SKM-1 (cell line): Measurements from ENCODE around the gene CIAPIN1.
"Not testable (repeated sequence)": the region's sequence is repeated elsewhere in the genome, so short reads cannot be mapped to it uniquely, and the experiment has no call there.

Experiments
- DNase-seq: peaks from one replicate; lab custom pipeline; 2025; ENCODE audit not compliant: unreplicated experiment; lab: John Stamatoyannopoulos, UW

CIAPIN1 gene

DNA sequence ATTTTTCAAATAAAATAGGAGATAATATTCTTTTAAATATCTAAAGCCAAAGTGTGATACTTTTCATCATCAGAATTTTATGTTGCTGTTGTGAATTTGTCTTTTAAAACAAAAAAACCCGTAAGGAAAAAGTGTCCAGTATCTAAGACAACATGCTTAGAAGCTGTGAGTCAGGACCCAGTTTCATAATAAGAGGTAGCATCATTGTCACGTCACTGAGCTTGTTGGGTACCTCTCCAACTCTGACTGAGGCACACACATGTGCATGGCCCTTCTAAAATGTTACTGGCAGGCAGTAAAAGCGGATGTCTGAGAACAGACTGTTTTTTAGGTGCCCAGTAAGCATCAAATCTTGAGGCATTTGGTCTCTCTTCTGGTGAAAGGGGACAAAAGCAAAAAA lies 2.5 kb downstream of the CIAPIN1 start:
- DNase-seq, result no peak

DNA sequence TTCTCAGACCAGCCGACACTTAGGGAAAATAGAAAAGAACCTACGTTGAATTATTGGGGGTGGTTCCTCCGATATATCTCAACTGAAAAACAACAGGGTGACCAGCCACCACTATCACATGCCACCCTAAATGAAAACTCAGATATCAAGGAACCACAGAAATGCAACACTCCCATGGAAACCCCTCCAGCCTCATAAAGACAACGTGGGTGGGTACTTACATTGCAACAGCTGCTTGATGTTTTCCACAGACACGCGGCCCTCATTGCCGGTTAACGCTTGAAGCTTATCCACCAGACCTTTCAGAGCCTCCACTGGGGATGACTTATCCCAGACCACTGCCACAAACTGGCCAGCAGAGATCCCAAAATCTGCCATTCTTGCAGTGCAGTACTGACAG lies 6.6 kb downstream of the CIAPIN1 start:
- not testable (repeated sequence) for DNase-seq

DNA sequence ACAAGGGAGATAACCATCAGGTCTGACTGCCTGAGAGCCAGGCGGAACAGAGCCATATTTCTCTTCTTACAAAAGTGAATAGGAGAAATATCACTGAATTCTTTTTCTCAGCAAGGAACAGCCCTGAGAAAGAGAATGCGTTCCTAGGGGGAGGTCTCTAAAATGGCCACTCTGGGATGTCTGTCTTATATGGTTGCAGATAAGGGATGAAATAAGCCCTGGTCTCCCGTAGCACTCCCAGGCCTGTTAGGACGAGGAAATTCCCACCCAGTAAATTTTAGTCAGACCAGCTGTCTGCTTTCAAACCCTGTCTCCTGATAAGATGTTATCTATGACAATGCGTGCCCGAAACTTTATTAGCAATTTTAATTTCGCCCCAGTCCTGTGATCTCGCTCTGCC lies 7.2 kb downstream of the CIAPIN1 start:
- DNase-seq, result not testable (repeated sequence)

DNA sequence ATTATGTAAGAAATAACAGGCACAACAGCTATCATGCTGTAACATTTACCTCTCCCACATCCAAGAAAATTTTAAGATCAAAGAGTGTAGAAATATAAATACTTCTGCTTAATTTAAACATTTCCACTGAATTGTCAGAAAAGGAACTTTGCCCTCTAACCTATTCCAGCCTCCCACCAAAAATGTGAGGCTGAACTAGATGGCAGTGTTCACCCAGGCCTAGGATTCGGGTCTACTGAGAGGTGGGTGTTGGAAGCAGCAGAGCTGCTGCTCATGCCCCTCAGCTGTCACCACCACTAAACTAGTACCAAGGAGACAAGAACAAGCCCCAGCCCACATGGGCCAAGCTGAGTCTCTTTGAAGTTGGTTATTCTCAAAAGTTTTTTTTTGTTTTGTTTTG lies 11.3 kb downstream of the CIAPIN1 start:
- no peak for DNase-seq

DNA sequence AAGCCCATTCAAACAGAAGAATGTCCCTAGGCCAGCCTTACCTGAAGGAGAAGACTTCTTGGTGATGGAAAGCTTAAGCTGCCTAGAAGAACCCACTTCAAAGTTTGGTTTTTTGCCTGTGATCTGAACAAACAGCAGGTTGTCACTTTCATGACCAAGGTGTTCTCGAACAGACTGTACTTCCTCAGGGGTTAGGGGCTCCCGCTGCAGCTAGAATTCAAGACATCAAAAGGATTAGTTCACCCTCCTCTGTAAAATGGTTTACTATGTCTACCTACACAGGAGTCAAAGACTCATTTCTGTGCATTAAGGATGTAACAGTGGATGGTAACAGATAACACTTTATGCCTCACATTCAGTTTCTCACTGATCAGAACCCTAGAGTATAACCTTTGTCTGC lies 13.2 kb downstream of the CIAPIN1 start:
- DNase-seq, result no peak

DNA sequence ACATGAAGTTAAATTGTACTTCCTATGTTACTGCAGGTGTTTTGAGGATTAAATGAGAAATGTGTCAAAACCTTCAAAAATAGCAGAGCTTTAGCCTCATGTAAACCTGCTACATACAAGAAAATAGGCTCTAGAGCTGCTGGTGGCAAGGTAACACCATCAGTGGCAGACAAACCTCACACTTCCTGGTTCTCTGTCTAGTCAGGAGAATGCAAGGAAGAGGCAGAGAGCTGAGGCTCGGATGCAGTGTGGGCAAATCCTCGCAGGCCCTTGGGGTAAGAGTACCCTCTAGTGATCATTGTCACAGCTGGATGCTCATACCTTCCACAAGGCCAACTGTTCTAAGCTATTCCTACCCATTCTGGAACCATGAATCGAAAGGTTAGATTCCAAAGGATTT lies 14.2 kb downstream of the CIAPIN1 start:
- DNase-seq, result no peak

DNA sequence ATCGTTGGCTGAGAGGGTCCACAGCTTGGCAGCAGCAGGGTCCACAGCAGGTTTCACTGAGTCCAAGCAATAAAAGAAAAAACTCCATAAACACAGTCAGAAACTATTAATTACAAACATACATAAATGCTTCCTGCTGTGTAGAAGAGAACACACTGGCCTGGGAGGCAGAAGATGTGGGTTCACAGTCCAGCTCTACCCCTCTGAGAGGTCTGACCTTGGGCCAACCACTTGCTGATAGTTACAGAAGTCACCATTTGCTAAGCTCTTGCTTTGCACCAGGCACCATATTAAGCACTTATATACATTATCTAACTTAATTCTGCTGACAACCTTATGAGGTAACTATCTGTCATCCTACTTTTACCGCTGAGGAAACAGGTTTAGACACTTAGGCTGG lies 14.7 kb downstream of the CIAPIN1 start:
- DNase-seq, result no peak

DNA sequence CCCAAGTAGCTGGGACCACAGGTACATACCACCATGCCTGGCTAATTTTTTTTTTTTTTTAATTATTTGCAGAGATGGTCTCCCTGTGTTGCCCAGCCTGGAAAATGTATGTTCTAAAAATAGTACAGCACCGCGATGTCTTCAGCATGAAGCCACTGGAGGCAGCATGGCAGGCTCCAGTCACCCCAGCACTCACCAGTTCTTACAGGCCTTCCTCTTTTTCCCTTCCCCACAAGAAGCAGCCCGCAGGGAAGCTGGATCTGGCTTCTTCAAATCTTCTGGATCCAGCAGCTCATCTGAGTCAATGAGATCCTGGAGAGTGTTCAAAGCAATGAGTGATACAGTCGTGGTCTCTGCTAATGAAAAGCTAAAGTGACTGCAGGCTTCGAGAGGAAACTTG lies 16.2 kb downstream of the CIAPIN1 start:
- DNase-seq, result no peak

DNA sequence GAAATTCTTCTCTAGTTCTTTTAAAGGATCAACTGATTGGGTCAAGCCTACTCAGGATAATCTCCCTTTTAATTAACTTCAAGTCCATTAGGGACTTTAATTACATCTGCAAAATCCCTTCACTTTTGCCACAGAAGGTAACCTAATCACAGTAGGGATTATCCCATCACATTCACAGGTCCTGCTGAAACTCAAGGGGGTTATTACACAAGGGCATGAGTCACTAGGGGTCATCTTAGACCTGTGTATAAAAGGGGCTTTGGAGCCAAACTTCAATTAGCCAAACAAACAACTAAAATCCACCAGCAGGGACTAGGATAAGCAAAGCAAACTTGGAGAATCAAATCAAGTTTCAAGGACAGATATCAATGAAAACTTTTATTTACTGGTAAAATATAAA lies 19.4 kb downstream of the CIAPIN1 start:
- no peak for DNase-seq

DNA sequence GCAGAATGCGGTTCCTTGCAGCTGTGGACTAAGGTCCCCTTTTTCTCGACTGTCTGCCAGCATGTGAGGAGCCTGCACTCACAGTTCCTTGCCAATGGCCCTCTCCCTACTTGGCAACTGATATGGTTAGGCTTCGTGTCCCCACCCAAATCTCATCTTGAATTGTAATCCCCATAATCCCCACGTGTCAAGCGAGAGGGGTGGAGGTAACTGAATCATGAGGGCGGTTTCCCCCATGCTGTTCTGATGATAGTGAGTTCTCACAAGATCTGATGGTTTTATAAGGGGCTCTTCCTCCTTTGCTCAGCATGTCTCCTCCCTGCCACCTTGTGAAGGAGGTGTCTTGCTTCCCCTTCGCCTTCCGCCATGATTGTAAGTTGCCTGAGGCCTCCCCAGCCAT lies 19.9 kb downstream of the CIAPIN1 start:
- no peak for DNase-seq

DNA sequence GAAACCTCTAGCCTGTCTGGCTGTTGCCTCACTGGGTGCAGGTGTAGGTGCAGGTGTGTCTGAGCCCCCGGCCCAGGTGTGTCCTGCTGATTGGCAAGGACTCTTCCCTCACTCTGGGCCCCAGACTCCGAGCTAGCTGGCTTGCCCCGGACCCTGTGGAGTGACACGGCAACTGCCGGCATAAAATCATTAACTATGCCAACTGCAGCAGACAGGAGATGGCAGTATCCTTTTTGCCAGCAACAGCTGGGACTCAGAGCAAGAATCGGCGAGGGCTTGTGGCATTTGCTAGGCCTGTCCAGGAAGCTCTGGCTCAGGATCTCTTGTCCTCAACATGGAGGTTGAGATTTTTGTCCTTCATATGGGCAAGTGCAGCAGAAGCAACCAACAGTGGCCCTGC lies 20.8 kb downstream of the CIAPIN1 start:
- DNase-seq, result no peak

DNA sequence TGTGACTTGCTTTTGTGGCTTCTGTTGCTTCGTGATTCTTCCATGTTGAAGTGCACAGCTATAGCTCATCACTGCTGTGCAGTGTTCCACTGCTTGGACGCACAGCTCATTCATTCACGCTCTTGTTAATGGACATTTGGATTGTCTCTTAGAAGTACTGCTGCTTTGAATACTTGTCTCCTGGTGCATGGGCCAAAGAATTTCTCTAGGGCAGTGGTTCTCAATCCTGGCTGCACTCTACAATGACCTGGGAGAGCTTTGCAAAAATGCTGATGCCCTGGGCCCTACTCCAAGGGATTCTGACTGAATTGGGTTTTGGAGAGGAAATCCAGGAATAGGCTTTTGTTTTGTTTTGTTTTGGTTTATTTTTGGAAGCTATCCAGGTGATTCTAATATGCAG lies 22.6 kb downstream of the CIAPIN1 start:
- no peak for DNase-seq

DNA sequence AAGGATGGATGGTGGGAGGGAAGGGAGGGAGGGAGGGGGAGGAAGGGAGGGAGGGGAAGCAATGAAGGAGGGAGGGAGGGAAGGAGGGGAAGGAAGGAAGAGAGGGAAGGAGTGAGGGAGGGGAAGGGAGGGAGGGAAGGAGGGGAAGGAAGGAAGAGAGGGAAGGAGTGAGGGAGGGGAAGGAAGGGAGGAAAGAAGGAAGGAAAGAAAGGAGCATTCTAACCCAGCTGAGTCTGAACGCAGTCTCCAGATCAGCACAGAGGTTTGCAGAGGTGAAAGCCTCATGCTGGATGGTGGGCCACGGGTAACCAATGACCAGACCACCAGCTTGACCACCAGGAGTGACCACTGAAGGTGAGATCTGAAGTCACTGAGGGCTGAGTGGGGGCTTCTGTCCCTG lies 24.0 kb downstream of the CIAPIN1 start:
- DNase-seq, result no peak

DNA sequence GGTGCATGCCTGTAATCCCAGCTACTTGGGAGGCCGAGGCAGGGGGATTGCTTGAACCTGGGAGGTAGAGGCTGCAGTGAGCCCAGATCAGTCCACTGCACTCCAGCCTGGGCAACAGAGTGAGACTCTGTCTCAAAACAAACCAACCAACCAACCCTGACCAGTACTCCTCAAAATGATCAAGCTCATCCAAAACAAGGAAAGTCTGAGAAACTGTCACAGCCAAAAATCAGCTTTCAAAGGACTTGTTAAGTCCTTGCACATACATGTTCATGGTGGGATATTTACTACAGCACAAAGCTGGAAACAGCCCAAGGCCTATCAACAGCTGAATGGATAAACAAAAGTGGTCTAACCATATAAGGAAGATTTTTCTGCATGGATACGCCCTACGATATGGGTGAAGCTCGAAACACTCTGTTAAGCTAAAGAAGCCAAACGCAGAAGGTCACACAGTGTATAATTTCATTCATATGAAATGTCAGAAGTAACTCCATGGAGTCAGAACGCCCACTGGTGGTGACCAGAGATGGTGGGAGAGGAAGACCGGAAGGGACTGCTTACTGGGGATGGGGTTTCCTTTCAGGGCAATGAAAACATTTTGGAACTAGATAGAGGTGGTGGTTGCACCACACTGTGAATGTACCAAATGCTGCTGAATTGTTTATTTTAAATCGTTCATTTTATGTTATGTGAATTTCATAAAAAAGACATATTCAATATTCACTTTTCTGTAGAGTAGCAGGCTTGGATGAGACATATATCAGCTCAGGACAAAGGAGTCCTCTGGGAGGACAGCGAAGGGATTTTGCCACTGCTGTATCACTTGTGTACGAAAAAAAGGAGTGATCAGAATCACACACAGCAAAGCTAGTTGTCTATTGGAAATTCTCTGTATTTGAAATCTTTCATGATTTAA lies 24.9 kb downstream of the CIAPIN1 start:
- DNase-seq, result no peak

DNA sequence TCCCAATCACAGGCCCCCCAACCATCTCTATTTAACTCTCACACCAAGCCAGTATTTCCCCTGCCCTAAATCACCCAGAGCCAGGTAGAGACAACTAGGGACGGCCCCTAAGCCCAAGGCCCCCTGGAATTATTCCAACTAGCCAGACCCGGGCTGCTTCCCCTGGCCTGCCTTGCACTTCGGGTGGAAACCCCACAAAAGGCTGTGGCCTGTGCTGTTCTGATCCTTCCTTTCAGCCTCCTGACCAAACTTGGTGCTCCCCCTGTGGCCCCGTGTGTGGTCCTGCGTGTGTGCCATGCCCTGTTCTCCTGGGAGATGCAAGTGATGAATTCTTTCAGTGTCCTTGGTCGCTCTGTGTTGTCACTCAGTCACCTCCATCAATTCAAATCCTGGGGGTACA lies 27.7 kb downstream of the CIAPIN1 start:
- no peak for DNase-seq

DNA sequence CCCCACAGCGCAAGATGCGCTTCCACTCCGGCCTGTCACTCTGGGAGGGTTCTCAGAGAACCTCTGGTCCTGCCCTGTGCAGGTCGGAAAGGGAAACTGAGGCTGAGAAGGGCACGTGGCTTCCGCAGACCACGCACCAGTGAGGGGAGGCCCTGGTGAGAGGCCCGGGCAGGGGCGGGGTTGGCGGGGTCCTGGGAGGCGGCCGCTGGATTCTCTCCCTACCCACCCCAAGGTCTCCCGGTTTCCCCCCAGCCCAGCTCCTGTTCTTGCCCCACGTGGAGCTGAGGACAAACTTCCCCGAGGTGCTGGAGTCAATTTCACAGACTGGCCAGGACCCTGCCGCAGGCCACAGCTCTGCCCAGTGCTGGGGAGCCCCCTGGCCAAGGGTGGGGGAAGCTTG lies 31.1 kb downstream of the CIAPIN1 start:
- DNase-seq, result no peak

DNA sequence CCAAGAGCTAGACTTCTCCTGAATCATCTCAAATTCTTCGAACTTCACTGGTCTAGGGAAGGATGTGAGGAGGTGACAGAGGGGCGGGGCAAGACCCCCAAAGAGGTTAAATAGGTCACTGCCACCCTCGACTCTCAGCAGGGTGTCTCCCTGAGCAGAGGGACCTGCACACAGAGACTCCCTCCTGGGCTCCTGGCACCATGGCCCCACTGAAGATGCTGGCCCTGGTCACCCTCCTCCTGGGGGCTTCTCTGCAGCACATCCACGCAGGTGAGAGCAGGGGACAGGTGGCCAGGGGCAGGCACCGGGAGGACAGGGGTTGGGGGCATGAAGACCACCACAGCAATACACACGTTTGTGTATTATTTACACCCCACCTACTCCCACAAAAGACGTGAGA lies 33.5 kb downstream of the CIAPIN1 start:
- no peak for DNase-seq

DNA sequence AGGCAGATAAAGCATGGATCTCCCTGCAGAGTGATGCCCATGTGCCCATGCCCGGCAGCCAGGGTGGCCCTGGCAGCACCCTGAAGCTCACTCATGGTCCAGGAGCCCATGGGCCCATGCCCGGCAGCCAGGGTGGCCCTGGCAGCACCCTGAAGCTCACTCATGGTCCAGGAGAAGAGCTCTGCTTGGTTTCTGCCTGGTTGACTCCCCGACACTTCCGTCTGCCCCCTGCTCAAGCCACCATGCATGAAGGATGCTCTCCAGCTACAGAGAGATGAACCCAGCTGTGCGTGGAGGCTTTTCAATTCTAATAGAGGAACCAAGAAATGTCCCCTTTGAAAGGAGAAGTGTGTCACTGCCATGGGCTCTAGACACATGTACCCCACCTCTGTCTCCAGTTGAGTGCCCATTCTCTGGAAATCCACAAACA lies 33.9 kb downstream of the CIAPIN1 start:
- DNase-seq, result no peak

DNA sequence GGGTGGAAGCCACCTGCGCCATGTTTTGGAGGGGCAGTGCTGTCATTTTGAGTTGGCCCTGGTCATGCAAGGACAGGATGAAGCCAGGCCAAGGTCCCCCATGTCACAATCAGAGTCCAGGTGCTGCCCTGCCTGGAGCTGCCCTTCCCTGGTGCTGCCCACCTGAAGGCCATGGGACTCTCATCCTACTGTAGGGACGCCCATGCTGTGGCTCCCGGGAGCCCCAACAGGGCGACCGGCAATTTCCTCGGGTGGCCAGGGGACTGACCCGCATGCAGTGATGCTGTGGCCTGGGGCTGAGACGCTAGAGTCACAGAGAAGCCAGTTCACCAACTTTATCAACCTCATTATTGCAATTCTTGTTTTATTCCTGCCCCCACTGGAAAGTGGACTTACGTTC lies 34.6 kb downstream of the CIAPIN1 start:
- no peak for DNase-seq

DNA sequence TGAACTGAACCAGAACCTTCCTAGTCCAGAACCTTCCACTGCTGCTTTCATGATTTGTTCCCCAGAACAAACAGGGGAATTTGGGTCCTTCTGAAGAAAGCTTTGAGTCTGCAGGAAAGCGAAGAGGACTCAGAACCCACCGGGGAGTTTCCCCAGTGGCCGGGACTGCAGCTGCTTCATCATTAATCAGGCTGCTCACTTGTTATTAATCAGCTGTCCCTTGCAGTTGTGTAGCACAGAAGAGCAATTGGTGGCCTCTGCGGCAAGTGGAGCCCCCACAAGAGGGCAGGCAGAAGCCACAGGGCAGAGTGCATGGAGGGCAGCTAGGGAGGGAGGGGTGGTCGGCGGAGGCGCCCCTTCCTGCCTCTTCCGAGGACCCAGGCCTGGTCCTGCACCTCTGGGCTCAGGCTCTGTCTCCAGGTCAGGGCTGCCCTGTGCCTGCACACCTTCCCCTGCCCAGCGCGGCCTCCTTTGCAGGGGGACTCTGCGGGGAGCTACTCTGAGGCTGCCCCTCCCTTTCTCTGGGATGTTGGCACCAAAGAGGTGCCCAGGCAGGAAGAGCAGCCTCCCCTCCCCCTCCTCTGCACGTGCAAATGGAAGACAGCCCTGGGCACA lies 35.7 kb downstream of the CIAPIN1 start:
- DNase-seq, result no peak

DNA sequence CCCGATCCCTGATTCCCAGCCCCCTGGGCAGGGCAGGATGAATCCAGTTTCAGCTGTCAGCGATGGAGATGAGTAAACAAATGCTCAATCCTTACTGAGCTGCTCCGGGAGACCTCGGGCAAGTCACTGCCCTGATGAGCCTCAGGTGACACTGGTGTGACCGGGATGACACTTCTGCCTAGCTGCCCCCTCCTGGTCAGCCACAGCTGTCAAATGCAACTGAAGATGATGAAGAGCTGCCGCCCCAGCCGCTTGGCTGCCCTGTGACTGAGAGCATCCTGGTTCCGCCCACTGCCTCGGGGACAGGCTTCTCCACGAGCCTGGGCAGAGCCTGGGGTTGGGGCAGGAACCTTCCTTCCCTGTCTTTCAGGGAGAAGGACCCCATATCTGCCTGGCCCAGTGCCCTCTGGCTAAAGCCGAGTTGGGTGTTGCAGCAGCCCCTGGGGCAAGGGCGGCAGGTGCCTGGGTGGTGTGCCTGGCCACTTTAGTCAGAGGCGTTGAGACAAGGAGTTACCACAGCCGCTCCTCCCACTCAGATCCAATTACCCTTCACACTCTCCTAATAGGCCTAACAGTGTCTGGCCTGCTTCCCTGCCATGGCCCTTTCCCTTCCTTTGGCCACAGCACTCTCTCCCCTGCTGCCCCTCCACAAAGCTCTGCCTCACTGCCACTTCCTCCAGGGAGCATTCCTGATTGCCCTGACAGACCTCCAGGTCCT lies 37.2 kb downstream of the CIAPIN1 start:
- no peak for DNase-seq

DNA sequence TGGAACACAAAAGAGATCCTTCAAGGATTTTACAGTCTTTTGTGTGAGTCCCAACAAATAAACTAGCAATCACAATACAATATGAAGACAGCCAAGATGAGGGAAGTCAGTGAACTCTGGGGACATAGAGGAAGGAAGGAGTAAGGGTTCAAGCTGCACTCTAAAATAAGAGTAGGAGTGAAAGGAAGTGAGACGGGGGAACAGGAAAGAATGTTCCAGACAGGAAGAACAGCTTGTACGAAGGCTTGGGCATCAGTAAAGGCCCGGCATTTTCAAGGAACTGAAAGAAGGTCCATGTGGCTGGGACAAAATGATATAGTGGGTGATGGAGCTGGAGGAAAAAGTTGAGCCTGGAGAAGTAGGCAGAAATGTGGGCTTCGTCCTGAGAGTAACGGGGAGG lies 38.1 kb downstream of the CIAPIN1 start:
- no peak for DNase-seq
